Mesenchymal stem cell (in vitro differentiated cells and primary cell): Measurements from ENCODE around the gene ANKRD16.

ENCODE experiments used
- DNase-seq: peaks from one replicate; pipeline ENCODE4 v3.0.0-alpha.2; 2013
- H2AFZ ChIP-seq: one replicate; pipeline ENCODE4 v1.6.1; 2013; ENCODE audit warnings: low read depth, mild to moderate bottlenecking, control low read depth, inconsistent platforms, low read length, moderate library complexity
- H2AK5ac ChIP-seq: 2 replicates; pipeline ENCODE4 v1.6.1; 2013; ENCODE audit warnings: low read length, moderate library complexity, mild to moderate bottlenecking, inconsistent platforms; ENCODE audit not compliant: severe bottlenecking
- H2BK120ac ChIP-seq: one replicate; pipeline ENCODE4 v1.6.1; 2013; ENCODE audit warnings: low read depth, mild to moderate bottlenecking, inconsistent platforms, low read length, moderate library complexity
- H2BK12ac ChIP-seq, 2 experiments: one replicate each; pipeline ENCODE4 v1.6.1; 2013; ENCODE audit warnings: inconsistent platforms in 2 of 2, low read length in 2 of 2, mild to moderate bottlenecking in 2 of 2, moderate library complexity in 2 of 2, control low read depth in 1 of 2
- H2BK15ac ChIP-seq: one replicate; pipeline ENCODE4 v1.6.1; 2013; ENCODE audit warnings: mild to moderate bottlenecking, low read depth, inconsistent platforms; ENCODE audit not compliant: poor library complexity, severe bottlenecking
- H2BK5ac ChIP-seq: 2 replicates; pipeline ENCODE4 v1.6.1; 2013; ENCODE audit warnings: low read depth, mild to moderate bottlenecking, low read length, control low read depth, inconsistent platforms; ENCODE audit not compliant: poor library complexity, severe bottlenecking
- H3K14ac ChIP-seq, 2 experiments: one replicate each; pipeline ENCODE4 v1.6.1; 2013; ENCODE audit warnings: inconsistent platforms in 2 of 2, low read length in 2 of 2, control low read depth in 1 of 2, mild to moderate bottlenecking in 1 of 2, moderate library complexity in 1 of 2
- H3K18ac ChIP-seq, 2 experiments: one replicate each; pipeline ENCODE4 v1.6.1; 2013; ENCODE audit warnings: inconsistent platforms in 2 of 2, low read length in 2 of 2, control low read depth in 1 of 2, low read depth in 1 of 2, mild to moderate bottlenecking in 1 of 2
- H3K23ac ChIP-seq, 2 experiments: one replicate each; pipeline ENCODE4 v1.6.1; 2013; ENCODE audit warnings: inconsistent platforms in 2 of 2, low read length in 2 of 2, mild to moderate bottlenecking in 2 of 2, moderate library complexity in 2 of 2, control low read depth in 1 of 2
- H3K27ac ChIP-seq: 2 replicates; pipeline ENCODE4 v1.5.1; 2013; ENCODE audit warnings: mild to moderate bottlenecking, moderate library complexity, low read length, control low read depth, inconsistent platforms; ENCODE audit not compliant: poor library complexity, severe bottlenecking
- H3K27me3 ChIP-seq, 2 experiments: 2 replicates each; pipeline versions ENCODE4 v1.6.1 to v1.7.0; 2013; ENCODE audit warnings: low read length in 2 of 2, mild to moderate bottlenecking in 2 of 2, moderate library complexity in 2 of 2, control low read depth in 1 of 2, inconsistent platforms in 1 of 2; ENCODE audit not compliant: control insufficient read depth in 1 of 2, insufficient read depth in 1 of 2
- H3K36me3 ChIP-seq, 2 experiments: 2 replicates each; pipeline versions ENCODE4 v1.6.1 to v1.7.0; 2013; ENCODE audit warnings: low read length in 2 of 2, control low read depth in 1 of 2, inconsistent platforms in 1 of 2, low read depth in 1 of 2, mild to moderate bottlenecking in 1 of 2; ENCODE audit not compliant: insufficient read depth in 2 of 2, control insufficient read depth in 1 of 2
- H3K4ac ChIP-seq, 2 experiments: one replicate each; pipeline ENCODE4 v1.6.1; 2013; ENCODE audit warnings: inconsistent platforms in 2 of 2, low read length in 2 of 2, mild to moderate bottlenecking in 2 of 2, moderate library complexity in 2 of 2, control low read depth in 1 of 2, low read depth in 1 of 2
- H3K4me1 ChIP-seq: 2 replicates; pipeline ENCODE4 v1.6.1; 2013; ENCODE audit warnings: low read depth, low read length, control low read depth; ENCODE audit not compliant: control insufficient read depth, insufficient read depth
- H3K4me2 ChIP-seq: 2 replicates; pipeline ENCODE4 v1.6.1; 2013; ENCODE audit warnings: low read length, mild to moderate bottlenecking, inconsistent platforms; ENCODE audit not compliant: poor library complexity, severe bottlenecking
- H3K4me3 ChIP-seq, 2 experiments: 2 replicates each; pipeline versions ENCODE4 v1.5.1 to v1.7.0; 2013; ENCODE audit warnings: low read length in 2 of 2, mild to moderate bottlenecking in 2 of 2, control low read depth in 1 of 2, low read depth in 1 of 2; ENCODE audit not compliant: insufficient read depth in 1 of 2
- H3K79me1 ChIP-seq: replicated peaks from 2 replicates; pipeline ENCODE4 v1.6.1; 2013; ENCODE audit warnings: mild to moderate bottlenecking, control low read depth, low read length, inconsistent platforms; ENCODE audit not compliant: poor library complexity, severe bottlenecking
- H3K9ac ChIP-seq: 2 replicates; pipeline ENCODE4 v1.7.0; 2013; ENCODE audit warnings: mild to moderate bottlenecking, low read length, moderate library complexity
- H3K9me3 ChIP-seq: 2 replicates; pipeline ENCODE4 v1.7.0; 2013; ENCODE audit warnings: mild to moderate bottlenecking, low read length; ENCODE audit not compliant: control insufficient read depth
- H4K8ac ChIP-seq: one replicate; pipeline ENCODE4 v1.6.1; 2013; ENCODE audit warnings: inconsistent platforms, mild to moderate bottlenecking, low read length, moderate library complexity
- H4K91ac ChIP-seq: one replicate; pipeline ENCODE4 v1.6.1; 2013; ENCODE audit warnings: mild to moderate bottlenecking, low read length, inconsistent platforms
- WGBS: methylation state at CpG from one replicate; pipeline ENCODE4 v1.1.7; 2013; ENCODE audit warnings: mixed read lengths; 5-methylcytosine and 5-hydroxymethylcytosine counted together

Gene ANKRD16

DNA sequence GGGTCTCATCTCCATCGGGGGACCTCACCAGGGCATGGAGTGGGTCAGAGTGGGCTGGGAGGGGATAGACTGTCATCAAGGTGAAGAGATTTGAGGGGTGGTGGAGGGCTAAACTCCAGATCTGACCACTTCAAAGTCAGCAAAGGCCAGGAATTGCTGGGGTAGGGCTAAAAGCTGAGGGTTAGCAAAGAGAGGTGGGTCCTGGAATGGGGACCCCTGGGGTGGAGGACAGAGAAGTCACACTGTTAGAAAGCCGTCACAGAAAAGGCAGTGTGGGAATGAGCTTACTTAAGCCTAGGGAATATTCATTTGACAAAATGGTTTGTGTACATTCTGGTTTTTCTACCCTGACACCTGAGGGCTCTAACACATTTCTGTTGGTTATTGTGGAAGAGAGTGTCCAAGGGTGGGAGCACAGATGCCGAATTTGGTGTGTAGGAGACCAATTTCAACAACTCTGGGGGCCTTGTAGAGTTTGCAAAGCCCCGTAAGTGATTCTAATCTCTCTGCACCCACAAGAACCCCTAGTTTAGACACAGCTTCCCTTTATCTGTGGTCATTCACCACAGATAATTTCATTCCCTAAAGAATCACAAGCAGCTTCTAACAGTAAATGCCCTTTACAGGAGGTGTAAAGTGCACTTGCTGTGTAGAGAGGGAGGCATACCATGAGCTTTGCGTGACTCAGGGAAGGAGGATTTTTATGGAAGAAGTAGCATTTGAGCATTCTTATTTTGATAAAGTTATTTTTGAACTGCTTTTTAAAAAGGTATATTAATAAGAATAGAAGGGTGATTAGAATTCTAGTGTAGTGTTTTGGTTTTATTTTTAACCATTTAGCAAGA lies 6.7 kb upstream of the ANKRD16 start:
- Histone ChIP-seq H3K23ac (no peak overlapping the region), H3K4me1 (peaks cover 3% of the 10 kb centered on the region), H3K9me3 (peaks cover 3% of the 10 kb centered on the region), H3K27me3 (no peaks in the 10 kb centered on the region), H3K14ac (no peak overlapping the region), H3K79me1 (peaks cover 47% of the 10 kb centered on the region), H3K4me2 (no peak overlapping the region), H2AK5ac (no peak overlapping the region), H3K4ac (no peak overlapping the region), H2AFZ (no peak overlapping the region), H3K36me3 (peaks cover 33 to 63% of the 10 kb centered on the region in 2 experiments), H2BK5ac (no peak overlapping the region), H3K9ac (no peak overlapping the region), H2BK120ac (no peak overlapping the region), H3K4me3 (no peak overlapping the region), H2BK15ac (no peak overlapping the region), H4K8ac (no peak overlapping the region), H2BK12ac (no peak overlapping the region), H4K91ac (no peak overlapping the region), H3K18ac (no peak overlapping the region), H3K27ac (no peak overlapping the region)
- 99% methylated on average over 5 of the region's 5 CpGs for WGBS
- no peak for DNase-seq

DNA sequence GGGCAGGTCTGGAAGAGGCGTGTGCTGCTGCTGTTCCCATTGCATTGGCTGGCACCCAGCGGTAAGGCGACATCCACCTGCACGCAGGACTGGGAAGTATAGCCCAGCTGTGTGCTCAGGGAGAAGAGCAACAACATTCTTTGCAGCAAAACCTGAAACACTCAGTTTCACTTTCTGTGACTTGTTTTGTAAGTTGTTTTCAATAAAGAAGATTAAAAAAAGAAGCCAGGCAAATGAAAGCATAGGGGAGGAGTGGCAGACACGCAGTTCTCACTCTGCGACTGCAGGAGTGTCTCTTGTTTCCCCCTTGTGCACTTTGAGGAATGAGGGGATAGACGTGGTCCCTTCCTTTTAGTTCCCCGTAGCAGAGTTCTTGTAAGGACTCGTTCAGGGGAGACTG lies 6.1 kb upstream of the ANKRD16 start:
- no peak overlapping the region for H3K27ac ChIP-seq
- no peak overlapping the region for H3K14ac ChIP-seq
- no peak overlapping the region for H3K4ac ChIP-seq
- H2BK15ac ChIP-seq = no peak overlapping the region
- peaks cover 3% of the 10 kb centered on the region for H3K9me3 ChIP-seq
- H4K91ac ChIP-seq = no peak overlapping the region
- no peak overlapping the region for H2AFZ ChIP-seq
- peaks cover 33 to 63% of the 10 kb centered on the region in 2 experiments for H3K36me3 ChIP-seq
- H3K23ac ChIP-seq = no peak overlapping the region
- H3K18ac ChIP-seq = no peak overlapping the region
- no peak overlapping the region for H2AK5ac ChIP-seq
- H2BK12ac ChIP-seq = no peak overlapping the region
- 94% methylated on average over 9 of the region's 9 CpGs for whole genome bisulfite sequencing
- H3K79me1 ChIP-seq = peaks cover 48% of the 10 kb centered on the region
- no peak overlapping the region for H3K9ac ChIP-seq
- H3K4me3 ChIP-seq = no peak overlapping the region
- no peak overlapping the region for H4K8ac ChIP-seq
- no peak overlapping the region for H3K4me2 ChIP-seq
- DNase-seq = no peak
- H2BK5ac ChIP-seq = no peak overlapping the region
- no peak overlapping the region for H2BK120ac ChIP-seq
- H3K4me1 ChIP-seq = peaks cover 8% of the 10 kb centered on the region
- no peaks in the 10 kb centered on the region for H3K27me3 ChIP-seq

DNA sequence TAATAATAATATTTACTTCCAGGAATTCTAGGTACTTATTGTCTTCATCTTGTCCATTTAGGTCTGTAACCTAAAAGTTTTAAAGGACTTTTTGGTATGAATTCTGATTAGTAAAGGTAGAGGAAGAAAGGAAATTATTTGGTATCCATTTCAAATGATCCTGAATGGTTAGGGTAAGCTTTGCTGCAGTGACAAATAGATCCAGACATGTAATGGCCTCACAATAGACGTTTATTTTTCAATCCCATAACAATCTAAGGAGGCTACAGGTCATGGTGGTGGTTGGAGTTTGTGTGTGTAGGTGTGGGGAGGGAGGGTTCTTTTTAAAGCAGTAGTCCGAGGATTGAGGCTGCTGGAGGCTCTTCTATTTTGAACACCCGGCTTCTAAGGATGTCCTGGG lies 5.7 kb upstream of the ANKRD16 start:
- Histone ChIP-seq H3K79me1 (peaks cover 46% of the 10 kb centered on the region), H2BK12ac (no peak overlapping the region), H2AFZ (no peak overlapping the region), H3K4me2 (no peak overlapping the region), H4K8ac (no peak overlapping the region), H3K23ac (no peak overlapping the region), H3K4me3 (no peak overlapping the region), H3K9me3 (peaks cover 3% of the 10 kb centered on the region), H3K4me1 (peaks cover 10% of the 10 kb centered on the region), H4K91ac (no peak overlapping the region), H3K14ac (no peak overlapping the region), H2BK15ac (no peak overlapping the region), H3K27me3 (no peaks in the 10 kb centered on the region), H2BK120ac (no peak overlapping the region), H3K18ac (no peak overlapping the region), H3K36me3 (peaks cover 33 to 63% of the 10 kb centered on the region in 2 experiments), H2AK5ac (no peak overlapping the region), H3K4ac (no peak overlapping the region), H2BK5ac (no peak overlapping the region), H3K9ac (no peak overlapping the region), H3K27ac (no peak overlapping the region)
- no peak for DNase-seq
- 97% methylated on average over 2 of the region's 3 CpGs for WGBS

- H3K4me1 ChIP-seq = peaks cover 10% of the 10 kb centered on the region
- no peak overlapping the region for H2BK5ac ChIP-seq
- no peak overlapping the region for H2AFZ ChIP-seq
- H3K36me3 ChIP-seq = peaks cover 30 to 59% of the 10 kb centered on the region in 2 experiments
- 92% methylated on average over 8 of the region's 8 CpGs for WGBS
- peaks cover 43% of the 10 kb centered on the region for H3K79me1 ChIP-seq
- no peak overlapping the region for H3K4me3 ChIP-seq
- no peaks in the 10 kb centered on the region for H3K27me3 ChIP-seq
- no peak overlapping the region for H3K23ac ChIP-seq
- H3K4ac ChIP-seq = no peak overlapping the region
- no peak overlapping the region for H2BK12ac ChIP-seq
- H4K91ac ChIP-seq = no peak overlapping the region
- no peak overlapping the region for H3K9ac ChIP-seq
- no peak overlapping the region for H4K8ac ChIP-seq
- no peak overlapping the region for H3K27ac ChIP-seq
- peaks cover 3% of the 10 kb centered on the region for H3K9me3 ChIP-seq
- no peak overlapping the region for H3K14ac ChIP-seq
- no peak overlapping the region for H3K4me2 ChIP-seq
- no peak overlapping the region for H3K18ac ChIP-seq
- DNase-seq = no peak
- no peak overlapping the region for H2BK120ac ChIP-seq
- no peak overlapping the region for H2BK15ac ChIP-seq
- H2AK5ac ChIP-seq = no peak overlapping the region
These were observed 5.2 kb upstream of the ANKRD16 start for GRCh38 chr10:5894873-5895272.
